Stimulated activated naive B cell treated with anti-CD40 and anti-IgM and Interleukin-4, amounts not matched to agents 10 μg/mL and 1 μg/mL and 100 μg/mL, for 72 hours (primary cell): ENCODE results near the gene CDPF1.

Source experiments
- ATAC-seq, 2 donors: fragments of 150-1000 bp; cut with Tn5 transposase; replicated peaks; 2 replicates each; pipeline ENCODE4 v1.10.0; 2021; ENCODE audit warnings: moderate library complexity in 1 of 2
- DNase-seq: peaks from one replicate; pipeline ENCODE4 v3.0.0; 2021
- H3K27ac Mint-ChIP-seq: one replicate; pipeline ENCODE4 v1.8.0; 2022; ENCODE audit warnings: mild to moderate bottlenecking, mixed read lengths
- H3K27me3 Mint-ChIP-seq, 2 donors: one replicate each; pipeline ENCODE4 v1.8.0; 2022; ENCODE audit warnings: mixed read lengths in 2 of 2
- H3K36me3 Mint-ChIP-seq, 2 donors: one replicate each; pipeline ENCODE4 v1.8.0; 2022; ENCODE audit warnings: mixed read lengths in 2 of 2, mild to moderate bottlenecking in 1 of 2
- H3K4me1 Mint-ChIP-seq, 2 donors: one replicate each; pipeline ENCODE4 v1.8.0; 2022; ENCODE audit warnings: mixed read lengths in 2 of 2, mild to moderate bottlenecking in 1 of 2
- H3K4me3 Mint-ChIP-seq, 2 donors: one replicate each; pipeline ENCODE4 v1.8.0; 2022; ENCODE audit warnings: mild to moderate bottlenecking in 2 of 2, mixed read lengths in 2 of 2, moderate library complexity in 1 of 2
- H3K9me3 Mint-ChIP-seq, 2 donors: one replicate each; pipeline ENCODE4 v1.8.0; 2022; ENCODE audit warnings: mixed read lengths in 2 of 2, mild to moderate bottlenecking in 1 of 2

Gene CDPF1

DNA sequence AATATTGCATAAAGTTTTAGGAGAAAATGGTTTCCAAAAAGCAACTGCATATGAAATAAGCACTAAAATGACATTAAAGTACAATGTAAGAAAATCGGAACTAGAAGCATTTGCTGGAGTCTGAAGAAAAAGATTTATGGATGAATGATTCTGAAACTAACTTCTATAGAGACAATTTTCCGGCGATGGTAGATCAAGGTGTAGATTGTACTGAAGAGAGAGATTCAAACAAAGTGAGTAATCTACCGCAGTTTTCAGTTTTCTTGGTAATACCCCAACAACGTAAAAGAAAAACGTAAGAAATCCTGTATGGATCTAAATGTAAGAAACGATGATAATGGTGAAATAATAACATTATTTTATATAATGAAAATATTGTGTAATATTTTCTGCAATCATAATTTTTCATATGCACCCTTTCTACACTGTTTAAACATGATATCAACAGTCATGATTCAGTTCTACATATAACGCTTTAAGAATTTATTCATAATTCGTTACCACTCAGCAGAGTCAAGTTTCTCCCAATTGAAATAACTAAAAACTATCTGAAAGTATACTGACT lies 1.8 kb upstream of the CDPF1 start:
- Mint-ChIP-seq H3K4me1 (peaks cover 17 to 33% of the 10 kb centered on the region in 2 donors), H3K36me3 (peaks cover 3 to 12% of the 10 kb centered on the region in 2 donors), H3K27me3 (no peaks in the 10 kb centered on the region), H3K9me3 (no peaks in the 10 kb centered on the region), H3K4me3 (peak overlapping the region in 1 of 2 donors; percentile 92), H3K27ac (no peak overlapping the region)
- DNase-seq: no peak
- no peak for ATAC-seq

GRCh38 chr22:46251266-46251665 lies 1.2 kb upstream of the CDPF1 start:
- H3K4me3 Mint-ChIP-seq: peak overlapping the region; percentile 92 to 93

GRCh38 chr22:46250783-46251125 lies 661 bp upstream of the CDPF1 start:
- peak overlapping the region; percentile 93 for H3K27ac Mint-ChIP-seq
- H3K9me3 Mint-ChIP-seq: no peaks in the 10 kb centered on the region
- DNase-seq (no peak), ATAC-seq (peak in 1 of 2 donors; percentile 5)
- no peaks in the 10 kb centered on the region for H3K27me3 Mint-ChIP-seq
- H3K4me1 Mint-ChIP-seq: peaks cover 19 to 39% of the 10 kb centered on the region in 2 donors
- H3K4me3 Mint-ChIP-seq: peak overlapping the region; percentile 92 to 93
- H3K36me3 Mint-ChIP-seq: peaks cover 3 to 15% of the 10 kb centered on the region in 2 donors

More at GRCh38 chr22:46251266-46251665, 1.2 kb upstream of the CDPF1 start:
- DNase-seq (no peak), ATAC-seq (no peak)
- Mint-ChIP-seq H3K27me3 (no peaks in the 10 kb centered on the region), H3K9me3 (no peaks in the 10 kb centered on the region), H3K36me3 (peaks cover 3 to 15% of the 10 kb centered on the region in 2 donors), H3K27ac (peak overlapping the region; percentile 93), H3K4me1 (peaks cover 18 to 36% of the 10 kb centered on the region in 2 donors)

GRCh38 chr22:46247443-46247975 lies 2.6 kb downstream of the CDPF1 start:
- DNase-seq (no peak), ATAC-seq (no peak)
- peaks cover 17 to 30% of the 10 kb centered on the region in 2 donors for H3K4me1 Mint-ChIP-seq
- no peak overlapping the region for H3K27ac Mint-ChIP-seq
- no peaks in the 10 kb centered on the region for H3K9me3 Mint-ChIP-seq
- no peaks in the 10 kb centered on the region for H3K27me3 Mint-ChIP-seq
- H3K36me3 Mint-ChIP-seq: peaks cover 11 to 31% of the 10 kb centered on the region in 2 donors
- H3K4me3 Mint-ChIP-seq: no peak overlapping the region

DNA sequence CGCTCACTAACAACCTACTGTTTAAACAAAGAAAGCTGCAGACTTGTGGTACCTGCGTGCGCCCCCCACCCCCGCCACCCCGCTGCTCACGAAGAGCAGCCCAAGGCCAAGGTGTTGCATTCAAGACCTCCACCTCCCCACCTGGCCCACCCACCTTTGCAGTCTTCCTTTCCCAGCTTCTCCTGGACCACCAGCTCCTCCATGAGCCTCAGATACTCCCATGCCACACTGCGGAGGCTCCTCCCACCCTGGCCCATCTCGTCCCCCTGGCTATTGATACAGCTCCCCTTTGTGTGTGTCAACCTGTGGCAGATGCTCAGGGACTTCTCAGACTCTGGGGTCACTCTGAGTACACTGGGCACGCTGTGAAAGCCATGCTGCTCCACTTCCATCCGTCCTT lies 3.9 kb downstream of the CDPF1 start:
- H3K27ac Mint-ChIP-seq: no peak overlapping the region
- H3K27me3 Mint-ChIP-seq: no peaks in the 10 kb centered on the region
- no peak for DNase-seq
- no peak overlapping the region for H3K4me3 Mint-ChIP-seq
- peaks cover 11 to 31% of the 10 kb centered on the region in 2 donors for H3K36me3 Mint-ChIP-seq
- H3K9me3 Mint-ChIP-seq: no peaks in the 10 kb centered on the region
- ATAC-seq: no peak
- peaks cover 14 to 22% of the 10 kb centered on the region in 2 donors for H3K4me1 Mint-ChIP-seq

DNA sequence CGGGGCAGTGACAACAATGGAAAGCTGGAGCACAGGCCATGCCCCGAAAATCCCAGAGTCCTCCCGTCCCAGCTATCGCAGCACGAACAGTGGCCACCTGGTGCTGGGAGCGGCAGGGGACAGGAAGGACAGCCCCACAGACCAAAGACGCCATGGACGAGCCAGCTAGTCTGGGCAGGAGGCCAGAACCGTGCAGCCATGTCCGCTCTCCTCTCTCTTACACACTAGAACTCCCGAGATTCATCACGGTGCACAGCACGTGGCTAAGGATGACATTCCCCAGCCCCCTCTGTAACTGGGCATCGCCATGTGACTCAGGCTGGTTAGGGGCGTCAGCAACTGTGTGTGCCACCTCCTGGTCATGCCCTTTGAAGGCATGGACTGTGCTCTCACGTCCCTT lies 4.6 kb downstream of the CDPF1 start:
- H3K4me3 Mint-ChIP-seq: no peak overlapping the region
- no peak for DNase-seq

DNA sequence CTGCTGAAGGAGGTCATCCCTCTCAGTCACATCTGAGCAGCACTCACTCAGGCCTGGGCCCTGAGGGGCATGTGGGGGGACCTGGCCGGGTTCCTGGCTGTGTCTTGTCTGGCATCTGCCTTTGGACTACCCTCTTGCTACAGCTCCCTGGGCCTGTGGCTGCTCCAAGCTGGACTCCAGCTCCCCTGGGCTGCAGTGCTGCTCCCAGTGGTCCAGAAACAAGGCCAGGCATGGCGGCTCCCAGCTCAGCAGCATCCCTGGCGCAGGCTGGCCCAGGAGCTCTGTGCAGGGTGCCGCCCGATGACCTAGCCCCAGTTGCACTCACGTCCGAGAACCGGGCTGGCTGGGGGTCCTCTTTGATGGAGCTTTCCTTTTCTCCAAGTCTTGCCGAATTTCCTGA lies 5.3 kb downstream of the CDPF1 start:
- Mint-ChIP-seq H3K4me1 (peaks cover 19 to 30% of the 10 kb centered on the region in 2 donors), H3K27ac (no peak overlapping the region), H3K27me3 (no peaks in the 10 kb centered on the region), H3K36me3 (peaks cover 11 to 31% of the 10 kb centered on the region in 2 donors), H3K9me3 (no peaks in the 10 kb centered on the region), H3K4me3 (no peak overlapping the region)
- ATAC-seq: no peak
- no peak for DNase-seq

More for the DNA sequence above, 4.6 kb downstream of the CDPF1 start:
- H3K36me3 Mint-ChIP-seq: peaks cover 11 to 31% of the 10 kb centered on the region in 2 donors
- no peaks in the 10 kb centered on the region for H3K27me3 Mint-ChIP-seq
- peak overlapping the region; percentile 42 for H3K27ac Mint-ChIP-seq
- ATAC-seq: no peak
- H3K4me1 Mint-ChIP-seq: peaks cover 13 to 22% of the 10 kb centered on the region in 2 donors
- no peaks in the 10 kb centered on the region for H3K9me3 Mint-ChIP-seq

GRCh38 chr22:46242076-46242475 lies 8.0 kb downstream of the CDPF1 start:
- DNase-seq: no peak
- Mint-ChIP-seq H3K4me3 (no peak overlapping the region), H3K4me1 (peaks cover 16 to 28% of the 10 kb centered on the region in 2 donors), H3K27me3 (no peaks in the 10 kb centered on the region), H3K9me3 (no peaks in the 10 kb centered on the region), H3K36me3 (peaks cover 14 to 33% of the 10 kb centered on the region in 2 donors), H3K27ac (no peak overlapping the region)
- no peak for ATAC-seq

DNA sequence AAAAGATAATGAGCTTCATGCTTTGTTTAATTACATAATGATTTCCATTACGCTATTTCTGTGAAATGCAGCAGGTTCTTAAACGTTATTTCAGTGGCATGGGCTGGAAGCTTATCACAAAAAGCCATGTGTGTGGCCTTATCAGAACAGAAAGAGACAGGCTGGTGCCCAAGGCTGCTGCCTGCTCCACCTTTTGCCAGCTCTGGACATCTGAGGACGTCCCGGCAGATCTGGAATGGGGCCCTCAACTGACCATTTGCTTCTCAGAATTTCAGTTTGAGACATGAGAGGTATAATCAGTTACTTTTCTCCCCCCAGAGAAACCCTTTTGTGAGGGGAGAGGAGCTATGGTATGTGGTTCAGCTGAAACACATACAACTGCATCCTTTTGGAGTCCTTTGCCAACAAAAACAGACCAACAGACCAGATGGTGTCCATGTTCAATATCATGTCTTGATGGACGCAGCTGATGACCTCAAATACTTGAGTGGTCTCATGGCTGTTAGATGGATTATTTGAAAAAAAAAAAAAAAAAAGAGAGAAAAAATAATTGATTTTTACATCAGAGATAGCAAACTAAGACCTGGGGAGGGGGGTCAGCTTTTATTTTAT lies 8.6 kb downstream of the CDPF1 start:
- Mint-ChIP-seq H3K9me3 (no peaks in the 10 kb centered on the region), H3K27me3 (no peaks in the 10 kb centered on the region), H3K4me1 (peaks cover 16 to 28% of the 10 kb centered on the region in 2 donors), H3K4me3 (no peak overlapping the region), H3K27ac (no peak overlapping the region), H3K36me3 (peaks cover 14 to 33% of the 10 kb centered on the region in 2 donors)
- ATAC-seq (no peak), DNase-seq (no peak)

DNA sequence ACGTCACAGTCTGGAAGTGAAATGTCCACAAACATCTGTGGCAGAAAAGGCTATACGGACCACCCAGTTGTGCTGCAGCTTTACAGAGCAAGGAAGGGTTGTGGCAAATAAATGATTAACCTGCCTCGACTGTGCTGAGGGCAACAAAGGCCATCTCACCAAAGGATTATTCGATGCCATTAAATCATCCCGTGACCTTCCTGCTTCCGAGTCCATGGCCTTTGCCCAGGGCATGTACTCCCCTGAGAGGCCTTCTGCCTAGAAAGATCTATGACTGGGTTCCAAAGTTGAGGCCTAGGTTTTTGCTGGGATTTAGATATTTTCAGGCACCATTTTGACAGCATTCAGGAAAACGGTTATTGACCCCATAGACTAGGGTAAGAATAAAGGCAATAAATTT lies 9.2 kb downstream of the CDPF1 start:
- Mint-ChIP-seq H3K27ac (no peak overlapping the region), H3K9me3 (no peaks in the 10 kb centered on the region), H3K4me1 (peaks cover 14 to 22% of the 10 kb centered on the region in 2 donors), H3K36me3 (peaks cover 14 to 32% of the 10 kb centered on the region in 2 donors), H3K27me3 (no peaks in the 10 kb centered on the region), H3K4me3 (no peak overlapping the region)
- no peak for ATAC-seq
- no peak for DNase-seq

GRCh38 chr22:46240506-46240905 lies 9.6 kb downstream of the CDPF1 start:
- no peak for DNase-seq
- H3K4me3 Mint-ChIP-seq: no peak overlapping the region

DNA sequence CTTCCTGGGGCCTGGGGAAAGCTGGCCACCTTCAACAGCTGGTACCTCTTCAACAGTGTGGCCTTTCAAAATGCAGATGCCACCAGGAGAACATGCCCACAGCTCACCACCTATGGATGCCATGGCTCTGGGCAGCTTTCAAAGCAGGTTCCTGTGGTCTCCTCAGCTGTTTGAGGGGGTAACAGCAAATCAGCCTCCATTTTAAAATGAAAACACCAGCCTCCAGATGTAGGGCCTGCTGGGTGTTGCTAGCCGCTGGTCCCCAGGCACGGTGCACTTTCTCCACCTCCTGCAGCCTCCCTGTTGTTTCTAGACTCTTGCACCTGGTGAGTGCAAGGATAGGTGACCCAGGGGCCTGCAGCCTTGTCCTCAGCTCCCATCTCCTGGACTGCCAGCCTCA lies 10.0 kb downstream of the CDPF1 start:
- no peak overlapping the region for H3K4me3 Mint-ChIP-seq
- DNase-seq: no peak
- peaks cover 15 to 28% of the 10 kb centered on the region in 2 donors for H3K36me3 Mint-ChIP-seq
- peak overlapping the region; percentile 80 for H3K27ac Mint-ChIP-seq
- no peaks in the 10 kb centered on the region for H3K27me3 Mint-ChIP-seq
- ATAC-seq: peak; percentile 7 to 8
- peaks cover 14 to 22% of the 10 kb centered on the region in 2 donors for H3K4me1 Mint-ChIP-seq
- H3K9me3 Mint-ChIP-seq: no peaks in the 10 kb centered on the region

More at GRCh38 chr22:46240506-46240905, 9.6 kb downstream of the CDPF1 start:
- H3K27me3 Mint-ChIP-seq: no peaks in the 10 kb centered on the region
- no peak for ATAC-seq
- no peaks in the 10 kb centered on the region for H3K9me3 Mint-ChIP-seq
- no peak overlapping the region for H3K27ac Mint-ChIP-seq
- peaks cover 14 to 29% of the 10 kb centered on the region in 2 donors for H3K36me3 Mint-ChIP-seq
- peaks cover 14 to 22% of the 10 kb centered on the region in 2 donors for H3K4me1 Mint-ChIP-seq

DNA sequence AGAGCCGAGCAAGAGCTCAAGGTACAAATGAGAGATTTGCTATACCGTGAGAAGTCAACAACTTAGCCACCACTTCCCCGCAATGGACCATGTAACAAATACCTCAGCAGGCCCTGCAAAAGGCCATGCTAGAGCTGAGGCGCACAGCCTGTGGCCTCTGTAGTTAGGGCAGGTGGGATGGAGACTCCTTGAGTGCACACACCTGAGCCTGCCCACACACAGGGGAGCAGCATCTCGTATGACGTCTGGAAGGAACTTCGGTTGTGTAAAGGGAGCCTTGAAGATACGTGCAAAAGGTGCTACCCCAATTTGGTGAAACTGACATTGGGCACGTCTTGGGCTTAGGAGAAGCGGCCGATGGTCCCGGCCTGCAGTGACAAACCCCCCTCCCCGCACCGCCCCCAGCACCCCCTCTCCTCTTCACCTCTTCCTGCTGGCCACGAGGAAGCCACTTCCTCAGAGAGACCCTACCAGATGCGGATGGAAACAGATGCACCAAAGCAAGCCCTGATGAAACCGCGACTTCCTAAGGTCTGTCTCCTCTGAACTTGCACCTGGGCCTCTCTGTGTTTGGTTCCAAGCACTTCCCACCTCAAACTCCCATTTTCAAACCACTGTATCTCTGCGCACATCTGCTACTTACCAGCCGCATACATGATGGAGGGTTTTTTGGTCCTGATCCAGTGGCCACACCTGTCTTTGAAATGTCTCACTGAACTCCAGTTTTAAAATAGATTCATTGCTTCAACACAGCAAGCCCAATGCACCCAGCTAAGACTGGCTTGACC lies 10.6 kb downstream of the CDPF1 start:
- peaks cover 13 to 29% of the 10 kb centered on the region in 2 donors for H3K36me3 Mint-ChIP-seq

DNA sequence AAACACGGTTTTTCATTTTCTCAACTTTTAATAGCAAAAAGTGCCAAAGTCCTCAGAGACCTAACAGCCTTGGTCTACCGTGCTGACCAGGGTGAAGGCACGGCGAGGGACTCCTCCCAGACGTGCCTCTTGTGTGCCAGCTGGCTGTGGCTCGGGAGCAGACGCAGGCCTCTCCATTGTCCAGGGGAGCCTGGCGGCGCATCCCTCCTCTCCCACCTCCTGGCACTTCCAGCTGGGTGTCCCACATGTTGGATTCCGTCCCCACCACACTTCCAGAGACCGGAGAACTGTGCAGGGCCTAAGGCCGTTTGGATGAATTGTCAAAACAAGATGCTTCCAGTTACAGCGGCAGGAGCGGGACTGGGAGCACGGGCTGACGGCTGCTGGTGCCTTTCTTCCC lies 11.6 kb downstream of the CDPF1 start:
- Mint-ChIP-seq H3K9me3 (no peaks in the 10 kb centered on the region), H3K4me3 (no peak overlapping the region), H3K27me3 (no peaks in the 10 kb centered on the region), H3K27ac (peak overlapping the region; percentile 47), H3K36me3 (peaks cover 7 to 23% of the 10 kb centered on the region in 2 donors), H3K4me1 (peaks cover 11 to 22% of the 10 kb centered on the region in 2 donors)
- no peak for DNase-seq
- no peak for ATAC-seq

More for the DNA sequence above, 10.6 kb downstream of the CDPF1 start:
- ATAC-seq (peak; percentile 50 to 68), DNase-seq (no peak)
- Mint-ChIP-seq H3K27ac (peak overlapping the region; percentile 80), H3K27me3 (no peaks in the 10 kb centered on the region), H3K4me3 (no peak overlapping the region), H3K4me1 (peaks cover 14 to 22% of the 10 kb centered on the region in 2 donors), H3K9me3 (no peaks in the 10 kb centered on the region)
